Activated naive CD4-positive, alpha-beta T cell treated with anti-CD3 and anti-CD28 coated beads for 36 hours (primary cell): ENCODE results near the gene MUC13. TPM values are rescaled to one million over a fixed set of nuclear protein-coding genes. Genes with fewer than 3 reads are reported as not detected.

Experiments used
- CTCF ChIA-PET: fragments of 350-600 bp; sonication (Branson Sonifier 250); formaldehyde crosslinking; loops from one replicate; lab custom pipeline; 2021; ENCODE audit warnings: antibody characterized with exemption; lab: Charles Lee
- DNase-seq: peaks from one replicate; pipeline ENCODE4 v3.0.0-alpha.2; 2020
- H3K27ac Mint-ChIP-seq: one replicate; pipeline ENCODE4 v1.8.0; 2021; ENCODE audit warnings: mild to moderate bottlenecking, mixed read lengths
- H3K27me3 Mint-ChIP-seq: one replicate; pipeline ENCODE4 v1.8.0; 2021; ENCODE audit warnings: low read depth, mixed read lengths
- H3K36me3 Mint-ChIP-seq: one replicate; pipeline ENCODE4 v1.8.0; 2021; ENCODE audit warnings: low read depth, mixed read lengths
- H3K4me1 Mint-ChIP-seq: one replicate; pipeline ENCODE4 v1.8.0; 2021; ENCODE audit warnings: low read depth, mixed read lengths
- H3K4me3 Mint-ChIP-seq: one replicate; pipeline ENCODE4 v1.8.0; 2021; ENCODE audit warnings: mild to moderate bottlenecking, moderate library complexity, mixed read lengths
- H3K9me3 Mint-ChIP-seq: one replicate; pipeline ENCODE4 v1.8.0; 2021; ENCODE audit warnings: mixed read lengths
- intact Hi-C: fragments of 100-400 bp; cut with micrococcal nuclease; formaldehyde crosslinking; loops from one replicate; pipeline ENCODE4 v1.15.1; 2023
- total RNA-seq, 2 experiments: library from RNA; stranded (reverse); gene quantifications; one replicate each; pipeline ENCODE4 v1.2.3, GENCODE V29; 2021

The MUC13 gene
- total RNA-seq, 2 experiments from 2014 or later: not detected

- Mint-ChIP-seq H3K27me3 (no peaks in the 10 kb centered on the region), H3K27ac (no peak overlapping the region), H3K36me3 (no peaks in the 10 kb centered on the region), H3K4me1 (no peaks in the 10 kb centered on the region), H3K4me3 (no peak overlapping the region), H3K9me3 (no peaks in the 10 kb centered on the region)
- CTCF ChIA-PET: interaction anchor here (2.3 kb wide), 1 partner anchor 19 kb away, joined by 6 read pairs; no protein-coding TSS in a partner anchor
- intact Hi-C loops: no loop called here
- DNase-seq: no peak
Measured at GRCh38 chr3:124919756-124920155, 14.8 kb downstream of the MUC13 start.

GRCh38 chr3:124918524-124918923 lies 16.0 kb downstream of the MUC13 start:
- no peak overlapping the region for H3K27ac Mint-ChIP-seq
- H3K36me3 Mint-ChIP-seq: no peaks in the 10 kb centered on the region
- no peak for DNase-seq
- intact Hi-C loops: no loop called here
- H3K4me3 Mint-ChIP-seq: no peak overlapping the region
- H3K9me3 Mint-ChIP-seq: no peaks in the 10 kb centered on the region
- no peaks in the 10 kb centered on the region for H3K4me1 Mint-ChIP-seq
- no peaks in the 10 kb centered on the region for H3K27me3 Mint-ChIP-seq
- CTCF ChIA-PET: interaction anchor here (0.7 to 2.3 kb wide), 5 partner anchors 10 to 665 kb away, joined by 3 to 6 read pairs (median 3); no protein-coding TSS in a partner anchor

GRCh38 chr3:124916837-124917409 lies 17.6 kb downstream of the MUC13 start:
- intact Hi-C loops: no loop called here
- DNase-seq: no peak
- no peaks in the 10 kb centered on the region for H3K36me3 Mint-ChIP-seq
- H3K27ac Mint-ChIP-seq: no peak overlapping the region
- no peak overlapping the region for H3K4me3 Mint-ChIP-seq
- H3K27me3 Mint-ChIP-seq: no peaks in the 10 kb centered on the region
- CTCF ChIA-PET: no interaction called here
- no peaks in the 10 kb centered on the region for H3K9me3 Mint-ChIP-seq
- no peaks in the 10 kb centered on the region for H3K4me1 Mint-ChIP-seq

- Mint-ChIP-seq H3K27ac (no peak overlapping the region), H3K4me1 (no peaks in the 10 kb centered on the region), H3K9me3 (no peaks in the 10 kb centered on the region), H3K36me3 (no peaks in the 10 kb centered on the region), H3K27me3 (no peaks in the 10 kb centered on the region), H3K4me3 (no peak overlapping the region)
- DNase-seq: no peak
- CTCF ChIA-PET: interaction anchor here (1.9 kb wide), 1 partner anchor 9 kb away, joined by 5 read pairs; no protein-coding TSS in a partner anchor
- intact Hi-C loops: no loop called here
Measured at GRCh38 chr3:124915254-124915653, 19.3 kb downstream of the MUC13 start.

GRCh38 chr3:124907957-124908356 lies 26.6 kb downstream of the MUC13 start:
- H3K4me3 Mint-ChIP-seq: no peak overlapping the region
- H3K27ac Mint-ChIP-seq: no peak overlapping the region
- intact Hi-C loops: no loop called here
- DNase-seq: no peak
- no peaks in the 10 kb centered on the region for H3K36me3 Mint-ChIP-seq
- H3K4me1 Mint-ChIP-seq: no peaks in the 10 kb centered on the region
- H3K9me3 Mint-ChIP-seq: no peaks in the 10 kb centered on the region
- CTCF ChIA-PET: interaction anchor here (0.7 to 7.7 kb wide), 2 partner anchors 12 to 147 kb away, joined by 3 to 156 read pairs; no protein-coding TSS in a partner anchor
- peaks cover 5% of the 10 kb centered on the region for H3K27me3 Mint-ChIP-seq

- CTCF ChIA-PET: interaction anchor here (1.1 to 7.7 kb wide), 3 partner anchors 27 to 144 kb away, joined by 3 to 156 read pairs (median 3); no protein-coding TSS in a partner anchor
- Mint-ChIP-seq H3K27ac (no peak overlapping the region), H3K9me3 (no peaks in the 10 kb centered on the region), H3K4me3 (no peak overlapping the region), H3K4me1 (peaks cover 4% of the 10 kb centered on the region), H3K36me3 (no peaks in the 10 kb centered on the region), H3K27me3 (peaks cover 5% of the 10 kb centered on the region)
- intact Hi-C loops: no loop called here
- no peak for DNase-seq
Measured at GRCh38 chr3:124904835-124905492, 29.6 kb downstream of the MUC13 start.

- peaks cover 5% of the 10 kb centered on the region for H3K27me3 Mint-ChIP-seq
- H3K4me1 Mint-ChIP-seq: peaks cover 4% of the 10 kb centered on the region
- no peaks in the 10 kb centered on the region for H3K36me3 Mint-ChIP-seq
- CTCF ChIA-PET: interaction anchor here (0.6 to 7.7 kb wide), 5 partner anchors 15 to 143 kb away, joined by 3 to 156 read pairs (median 3); no protein-coding TSS in a partner anchor
- H3K9me3 Mint-ChIP-seq: no peaks in the 10 kb centered on the region
- H3K4me3 Mint-ChIP-seq: no peak overlapping the region
- H3K27ac Mint-ChIP-seq: no peak overlapping the region
- intact Hi-C loops: no loop called here
- no peak for DNase-seq
Measured at GRCh38 chr3:124903896-124904834, 30.4 kb downstream of the MUC13 start.

- DNase-seq: no peak
- Mint-ChIP-seq H3K27ac (no peak overlapping the region), H3K36me3 (no peaks in the 10 kb centered on the region)
Measured at GRCh38 chr3:124896824-124897526, 37.6 kb downstream of the MUC13 start.

GRCh38 chr3:124895756-124896155 lies 38.8 kb downstream of the MUC13 start:
- peaks cover 1% of the 10 kb centered on the region for H3K4me1 Mint-ChIP-seq
- no peak for DNase-seq

More at GRCh38 chr3:124896824-124897526, 37.6 kb downstream of the MUC13 start:
- no peak overlapping the region for H3K4me3 Mint-ChIP-seq
- CTCF ChIA-PET: interaction anchor here (6.1 kb wide), 1 partner anchor 136 kb away, joined by 29 read pairs; no protein-coding TSS in a partner anchor
- H3K9me3 Mint-ChIP-seq: no peaks in the 10 kb centered on the region
- intact Hi-C loops: no loop called here
- H3K4me1 Mint-ChIP-seq: peaks cover 4% of the 10 kb centered on the region
- H3K27me3 Mint-ChIP-seq: no peaks in the 10 kb centered on the region

GRCh38 chr3:124893526-124893925 lies 41.0 kb downstream of the MUC13 start:
- Mint-ChIP-seq H3K36me3 (no peaks in the 10 kb centered on the region), H3K4me3 (no peak overlapping the region), H3K27me3 (peaks cover 9% of the 10 kb centered on the region), H3K27ac (no peak overlapping the region), H3K9me3 (no peaks in the 10 kb centered on the region), H3K4me1 (no peaks in the 10 kb centered on the region)
- CTCF ChIA-PET: no interaction called here
- DNase-seq: no peak
- intact Hi-C loops: no loop called here

More at GRCh38 chr3:124895756-124896155, 38.8 kb downstream of the MUC13 start:
- Mint-ChIP-seq H3K27me3 (peaks cover 1% of the 10 kb centered on the region), H3K4me3 (no peak overlapping the region), H3K36me3 (no peaks in the 10 kb centered on the region), H3K27ac (no peak overlapping the region), H3K9me3 (no peaks in the 10 kb centered on the region)
- intact Hi-C loops: no loop called here
- CTCF ChIA-PET: interaction anchor here (0.6 to 6.1 kb wide), 2 partner anchors 12 to 135 kb away, joined by 3 to 29 read pairs; no protein-coding TSS in a partner anchor

GRCh38 chr3:124890573-124891190 lies 43.9 kb downstream of the MUC13 start:
- peaks cover 24% of the 10 kb centered on the region for H3K27me3 Mint-ChIP-seq
- H3K27ac Mint-ChIP-seq: no peak overlapping the region
- intact Hi-C loops: no loop called here
- H3K4me1 Mint-ChIP-seq: no peaks in the 10 kb centered on the region
- no peak for DNase-seq
- H3K36me3 Mint-ChIP-seq: no peaks in the 10 kb centered on the region
- H3K4me3 Mint-ChIP-seq: no peak overlapping the region
- no peaks in the 10 kb centered on the region for H3K9me3 Mint-ChIP-seq
- CTCF ChIA-PET: interaction anchor here (0.6 to 1.5 kb wide), 3 partner anchors 11 to 325 kb away, joined by 3 to 7 read pairs (median 4); no protein-coding TSS in a partner anchor
